Measurements from ENCODE around the gene RAB9A. TPM values are rescaled to one million over a fixed set of nuclear protein-coding genes. Genes with fewer than 3 reads are reported as not detected.
A peak's percentile ranks its signal among the peaks of the same experiment; 100 is the strongest.

The RAB9A gene
- total and polyA plus RNA-seq, 9 of the 15 experiments (the other 6 are each of a cell fraction or from before 2014, with no cell fraction given): 13.5 to 20.8 (median 17.7) TPM

DNA sequence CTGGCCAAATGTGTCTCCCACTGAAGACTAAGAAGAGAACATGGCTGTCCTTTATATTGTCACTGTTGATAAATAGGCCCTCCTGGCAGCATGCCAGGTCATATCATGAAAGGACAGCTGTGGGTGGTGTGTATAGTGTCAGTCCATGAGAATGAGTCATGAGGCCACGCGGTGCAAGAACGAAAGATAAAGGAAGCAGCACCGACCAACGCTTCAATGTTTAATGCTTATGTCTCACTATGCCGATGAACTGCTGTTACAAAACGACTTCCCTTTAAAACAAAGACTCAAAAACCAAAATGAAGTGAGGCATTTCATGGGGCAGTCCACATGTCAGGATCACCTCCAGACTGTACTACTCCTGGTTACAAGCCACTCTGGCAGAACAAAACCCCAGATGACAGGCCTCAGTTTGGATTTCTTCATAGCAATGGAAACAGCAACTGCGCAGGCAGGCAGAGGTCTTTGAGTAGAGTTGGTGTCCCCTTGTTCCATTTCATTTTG, 41.2 kb upstream of the RAB9A start:
- no TSS peak for BruUV-seq (replicated peaks)
- H3K9me3 ChIP-seq (replicated peaks; ENCODE audit: control insufficient read depth, insufficient read depth, low read depth, low read length): peaks cover 9% of the 10 kb centered on the region
- peak overlapping the region; percentile 68 for H3K4me2 ChIP-seq (ENCODE audit: insufficient read depth, low read length)
- H4K20me1 ChIP-seq (replicated peaks; ENCODE audit: control insufficient read depth, insufficient read depth, low read length): no peaks in the 10 kb centered on the region
- ATAC-seq: peak; percentile 84
- in situ Hi-C loops (cut with MboI): no loop called here
- H3K79me2 ChIP-seq (ENCODE audit: control insufficient read depth, insufficient read depth, low read length): no peaks in the 10 kb centered on the region
- CTCF ChIA-PET (ENCODE audit: low intra/inter-chr PET ratio): no interaction called here
- DNase-seq (ENCODE audit: extremely low read depth in 1 of 4, low spot score in 3 of 4): peak; percentile 72 to 99 (median 78)
- no peaks in the 10 kb centered on the region for H3K9me1 ChIP-seq (ENCODE audit: control insufficient read depth, insufficient read depth, low read length)
- H3K4me3 ChIP-seq: no peak overlapping the region
- H3K9ac ChIP-seq (ENCODE audit: insufficient read depth in 1 of 2, low read depth in 2 of 2, low read length in 2 of 2): peak overlapping the region; percentile 47 to 84; a peak in 3 of 4 replicates
- H3K4me1 ChIP-seq (replicated peaks in 1 of 2; ENCODE audit: control insufficient read depth in 2 of 2, insufficient read depth in 2 of 2, low read length in 2 of 2): peaks cover 13 to 54% of the 10 kb centered on the region in 2 experiments; a peak in 4 of 5 replicates
- FAIRE-seq: peak; percentile 98
- no peaks in the 10 kb centered on the region for H3K27me3 ChIP-seq (ENCODE audit: control insufficient read depth in 2 of 2, insufficient read depth in 2 of 2, low read length in 2 of 2)
- H3K27ac ChIP-seq (ENCODE audit: extremely low read depth, low read depth, low read length): peak overlapping the region; percentile 100
- peak overlapping the region; percentile 91 for H2AFZ ChIP-seq (ENCODE audit: low read depth, low read length)
- 3% methylated on average over 8 of the region's 8 CpGs for WGBS (ENCODE audit: insufficient coverage, low coverage, missing lambda C conversion rate)
- intact Hi-C loops (cut with micrococcal nuclease): loop anchor here (1.0 to 10.0 kb wide), 4 partner anchors 75 to 855 kb away; partner anchors contain the start of genes GEMIN8 and PRPS2
- POLR2A ChIA-PET: no interaction called here
- H3K36me3 ChIP-seq (ENCODE audit: control insufficient read depth, insufficient read depth, low read length): no peaks in the 10 kb centered on the region
- peak; percentile 18 to 79 (median 49) for TF ChIP-seq YY1 (IDR thresholded peaks at IDR 0.05; ENCODE audit: borderline replicate concordance in 1 of 3, control insufficient read depth in 1 of 3, extremely low read depth in 1 of 3, insufficient read depth in 3 of 3, insufficient read length in 1 of 3, insufficient replicate concordance in 2 of 3, low read depth in 1 of 3, low read length in 2 of 3)
- peak; percentile 87 for TF ChIP-seq TOE1 (IDR thresholded peaks at IDR 0.05; ENCODE audit: borderline replicate concordance)
- no peak for TF ChIP-seq TOE1 (CRISPR knock-in tag; IDR thresholded peaks at IDR 0.05; ENCODE audit: borderline replicate concordance, low read depth)
- TF ChIP-seq MCM2 (IDR thresholded peaks at IDR 0.05; ENCODE audit: low read depth): no peak
- no peak for TF ChIP-seq SP2 (IDR thresholded peaks at IDR 0.05; ENCODE audit: extremely low read depth, low read depth, low read length, poor library complexity, severe bottlenecking)
- TF ChIP-seq ETV5 (CRISPR knock-in tag; IDR thresholded peaks at IDR 0.05; ENCODE audit: low read depth): no peak
- TF ChIP-seq CSDE1 (IDR thresholded peaks at IDR 0.05): no peak
- 0 out of 4 replicates have a peak, but pooled peaks of 1 of the 2 experiments have one; percentile 20 for TF ChIP-seq MAZ (CRISPR knock-in tag; conservative IDR thresholded peaks at IDR 0.05 in 1 of 2, IDR thresholded peaks at IDR 0.05 in 1 of 2)
- TF ChIP-seq RAD51 (IDR thresholded peaks at IDR 0.05; ENCODE audit: borderline replicate concordance, low read depth): peak; percentile 59; the same call in 1 of the 2 replicates
- TF ChIP-seq PRPF4 (IDR thresholded peaks at IDR 0.05; ENCODE audit: insufficient read depth, low read depth, low read length, poor library complexity, severe bottlenecking): no peak
- TF ChIP-seq ZNF146 (CRISPR knock-in tag; IDR thresholded peaks at IDR 0.05; ENCODE audit: unreplicated experiment): no peak
- peak; percentile 84 to 88 for TF ChIP-seq FOXK2 (conservative IDR thresholded peaks at IDR 0.05 in 1 of 2, IDR thresholded peaks at IDR 0.05 in 1 of 2; ENCODE audit: low read depth in 2 of 2)
- TF ChIP-seq ZNF518B (CRISPR knock-in tag; IDR thresholded peaks at IDR 0.05): no peak
- 0 out of 2 replicates have a peak, but pooled peaks have one; percentile 16 for TF ChIP-seq C11orf30 (IDR thresholded peaks at IDR 0.05; ENCODE audit: low read depth)
- TF ChIP-seq, protein P1, sequence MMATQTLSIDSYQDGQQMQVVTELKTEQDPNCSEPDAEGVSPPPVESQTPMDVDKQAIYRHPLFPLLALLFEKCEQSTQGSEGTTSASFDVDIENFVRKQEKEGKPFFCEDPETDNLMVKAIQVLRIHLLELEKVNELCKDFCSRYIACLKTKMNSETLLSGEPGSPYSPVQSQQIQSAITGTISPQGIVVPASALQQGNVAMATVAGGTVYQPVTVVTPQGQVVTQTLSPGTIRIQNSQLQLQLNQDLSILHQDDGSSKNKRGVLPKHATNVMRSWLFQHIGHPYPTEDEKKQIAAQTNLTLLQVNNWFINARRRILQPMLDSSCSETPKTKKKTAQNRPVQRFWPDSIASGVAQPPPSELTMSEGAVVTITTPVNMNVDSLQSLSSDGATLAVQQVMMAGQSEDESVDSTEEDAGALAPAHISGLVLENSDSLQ (IDR thresholded peaks at IDR 0.05): peak; percentile 93
- TF ChIP-seq ZNF41 (CRISPR knock-in tag; conservative IDR thresholded peaks at IDR 0.05): peak; percentile 63; the same call in 1 of the 2 replicates
- TF ChIP-seq SNRNP70 (optimal IDR thresholded peaks at IDR 0.05; ENCODE audit: low read depth, low read length): no peak
